Choroid plexus epithelial cell (primary cell): ENCODE measurements around the gene SLC25A19.
"Not testable (repeated sequence)": the region's sequence is repeated elsewhere in the genome, so short reads cannot be mapped to it uniquely, and the experiment has no call there.

ENCODE experiments used
- DNase-seq: peaks from one replicate; pipeline ENCODE4 v3.0.0-alpha.2; 2010; ENCODE audit warnings: low read depth
- H3K4me3 ChIP-seq: 2 replicates; pipeline ENCODE4 v1.5.1; 2011; ENCODE audit warnings: low read depth, mild to moderate bottlenecking, control low read depth, low read length, moderate library complexity
- CTCF ChIP-seq: conservative IDR thresholded peaks from 2 replicates; pipeline ENCODE4 v1.5.1; 2011; ENCODE audit warnings: low read depth, mild to moderate bottlenecking, control low read depth, inconsistent platforms, low read length, moderate library complexity

The SLC25A19 gene

GRCh38 chr17:75266316-75267152 lies 22.7 kb downstream of the SLC25A19 start:
- TF ChIP-seq CTCF = no peak
- DNase-seq = no peak
- no peak overlapping the region for H3K4me3 ChIP-seq

- no peak for DNase-seq
- H3K4me3 ChIP-seq = no peak overlapping the region
- no peak for TF ChIP-seq CTCF
Measured at GRCh38 chr17:75265614-75266315, 23.5 kb downstream of the SLC25A19 start.

GRCh38 chr17:75263055-75263454 lies 26.2 kb downstream of the SLC25A19 start:
- H3K4me3 ChIP-seq = no peak overlapping the region
- DNase-seq = no peak
- peak; percentile 5 for TF ChIP-seq CTCF

GRCh38 chr17:75262112-75262606 lies 27.1 kb downstream of the SLC25A19 start:
- H3K4me3 ChIP-seq = peak overlapping the region; percentile 97
- no peak for TF ChIP-seq CTCF
- no peak for DNase-seq

GRCh38 chr17:75261336-75262111 lies 27.7 kb downstream of the SLC25A19 start, which contains the start of the genes GGA3 and MRPS7:
TSS of gene GGA3 (minus strand) at chr17:75261606. CDS start at chr17:75261587, 19 bp downstream.
TSS of gene MRPS7 (plus strand) at chr17:75261879. CDS start at chr17:75261901, 22 bp downstream.
- TF ChIP-seq CTCF = no peak
- peak; percentile 95 for DNase-seq
- H3K4me3 ChIP-seq = peak within 1 kb of the TSS; percentile 97

GRCh38 chr17:75260641-75261335 lies 28.4 kb downstream of the SLC25A19 start:
- peak; percentile 35 for DNase-seq
- peak overlapping the region; percentile 97 for H3K4me3 ChIP-seq
- TF ChIP-seq CTCF = peak; percentile 11

- H3K4me3 ChIP-seq, DNase-seq: not testable (repeated sequence)
Measured at GRCh38 chr17:75257228-75257627, 32.0 kb downstream of the SLC25A19 start.

- not testable (repeated sequence) for H3K4me3 ChIP-seq, DNase-seq
Measured at GRCh38 chr17:75255954-75256698, 33.1 kb downstream of the SLC25A19 start.
